ENCODE data around the gene HTT. TPM values are rescaled to one million over a fixed set of nuclear protein-coding genes. Genes with fewer than 3 reads are reported as not detected.
"Not testable (repeated sequence)": the region's sequence is repeated elsewhere in the genome, so short reads cannot be mapped to it uniquely, and the experiment has no call there.

The HTT gene
- total and polyA plus RNA-seq, 2 of the 8 experiments (the other 6 are each of a cell fraction or from before 2014, with no cell fraction given) = 24.0 to 71.0 TPM

DNA sequence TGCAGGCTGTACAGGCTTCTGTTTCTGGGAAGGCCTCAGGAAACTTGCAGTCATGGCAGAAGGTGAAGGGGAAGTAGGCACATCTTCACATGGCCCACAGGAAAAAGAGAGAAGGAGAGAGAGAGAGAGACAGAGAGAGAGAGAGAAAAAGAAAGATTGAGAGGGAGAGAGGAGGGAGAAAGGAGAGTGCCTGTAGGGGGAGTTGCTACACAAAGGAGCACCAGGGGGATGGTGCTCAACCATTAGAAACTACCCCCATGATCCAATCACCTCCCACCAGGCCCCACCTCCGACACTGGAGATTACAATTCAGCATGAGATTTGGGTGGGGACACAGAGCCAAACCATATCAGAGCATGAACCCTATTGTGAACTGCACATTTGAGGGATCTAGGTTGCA lies 76.8 kb downstream of the HTT start:
- H2BK5ac ChIP-seq (ENCODE audit: low read depth, low read length); H2AFZ ChIP-seq (ENCODE audit: low read length); H2BK20ac ChIP-seq (ENCODE audit: low read length); H3K23ac ChIP-seq (ENCODE audit: insufficient read length); H2AK5ac ChIP-seq (ENCODE audit: low read depth, low read length); H3K27me3 ChIP-seq (replicated peaks in 1 of 4; ENCODE audit: control insufficient read depth in 3 of 4, extremely low read depth in 1 of 4, insufficient read depth in 3 of 4, low read length in 3 of 4); H2BK12ac ChIP-seq (ENCODE audit: low read depth, low read length); H3K23me2 ChIP-seq (ENCODE audit: low read depth, low read length); H4K8ac ChIP-seq (ENCODE audit: extremely low read depth, insufficient read depth, low read length); POLR2A ChIA-PET (ENCODE audit: partially characterized antibody); H4K20me1 ChIP-seq (replicated peaks in 1 of 2; ENCODE audit: control insufficient read depth in 1 of 2, insufficient read depth in 2 of 2, low read length in 2 of 2); H3K18ac ChIP-seq (ENCODE audit: extremely low read depth, low read length); H3K4me2 ChIP-seq (ENCODE audit: insufficient read depth in 1 of 2, low read depth in 2 of 2, low read length in 2 of 2); H3K9me3 ChIP-seq (ENCODE audit: insufficient read depth in 2 of 2, low read depth in 1 of 2, low read length in 1 of 2); DNase-seq (ENCODE audit: low read depth in 1 of 2, low spot score in 2 of 2); H3K14ac ChIP-seq (ENCODE audit: insufficient read length); H3K79me2 ChIP-seq (ENCODE audit: control insufficient read depth in 1 of 2, insufficient read depth in 2 of 2, low read length in 2 of 2); H3K4me3 ChIP-seq (ENCODE audit: extremely low read depth in 1 of 4, insufficient read depth in 2 of 4, low read depth in 3 of 4, low read length in 4 of 4); H4K5ac ChIP-seq (ENCODE audit: insufficient read length, low read depth, low read length); H4K91ac ChIP-seq (replicated peaks; ENCODE audit: insufficient read length, low read length); H2BK120ac ChIP-seq (replicated peaks; ENCODE audit: low read depth, low read length); H3K56ac ChIP-seq (replicated peaks; ENCODE audit: insufficient read length, low read depth, low read length); H3K4ac ChIP-seq (replicated peaks; ENCODE audit: insufficient read length, low read depth, low read length); H2BK15ac ChIP-seq (ENCODE audit: low read length); H3K9ac ChIP-seq (replicated peaks in 1 of 4; ENCODE audit: extremely low read depth in 1 of 4, low read depth in 3 of 4, low read length in 3 of 4); H3K79me1 ChIP-seq (ENCODE audit: low read depth, low read length); H3K27ac ChIP-seq (ENCODE audit: low read depth, low read length); FAIRE-seq; H3K4me1 ChIP-seq (replicated peaks in 1 of 4; ENCODE audit: control insufficient read depth in 3 of 4, insufficient read depth in 4 of 4, low read length in 3 of 4): not testable (repeated sequence)
- CTCF ChIA-PET (ENCODE audit: partially characterized antibody) = interaction anchor here (0.8 to 2.2 kb wide), 3 partner anchors 9 to 17 kb away, joined by 4 to 9 read pairs (median 4); no protein-coding TSS in a partner anchor
- peaks cover 22 to 63% (median 49%) of the 10 kb centered on the region in 4 experiments for H3K36me3 ChIP-seq (ENCODE audit: control insufficient read depth in 2 of 4, insufficient read depth in 4 of 4, low read length in 3 of 4)
- 87% methylated on average over 1 of the region's 1 CpG; no CpG with 5 or more reads in 1 of the 2 experiments for WGBS, 2 experiments (ENCODE audit: extremely low coverage in 1 of 2, insufficient coverage in 1 of 2, insufficient read length in 1 of 2, insufficient replicate concordance in 2 of 2, low coverage in 1 of 2, low lambda C conversion rate in 2 of 2, missing lambda C conversion rate in 1 of 2)
- peak in 1 of 2 experiments; percentile 25; a peak in 1 of 4 replicates for TF ChIP-seq RAD21 (IDR thresholded peaks at IDR 0.05 in 1 of 2, conservative IDR thresholded peaks at IDR 0.05 in 1 of 2; ENCODE audit: low read depth in 2 of 2, low read length in 2 of 2)
- TF ChIP-seq, protein P1, sequence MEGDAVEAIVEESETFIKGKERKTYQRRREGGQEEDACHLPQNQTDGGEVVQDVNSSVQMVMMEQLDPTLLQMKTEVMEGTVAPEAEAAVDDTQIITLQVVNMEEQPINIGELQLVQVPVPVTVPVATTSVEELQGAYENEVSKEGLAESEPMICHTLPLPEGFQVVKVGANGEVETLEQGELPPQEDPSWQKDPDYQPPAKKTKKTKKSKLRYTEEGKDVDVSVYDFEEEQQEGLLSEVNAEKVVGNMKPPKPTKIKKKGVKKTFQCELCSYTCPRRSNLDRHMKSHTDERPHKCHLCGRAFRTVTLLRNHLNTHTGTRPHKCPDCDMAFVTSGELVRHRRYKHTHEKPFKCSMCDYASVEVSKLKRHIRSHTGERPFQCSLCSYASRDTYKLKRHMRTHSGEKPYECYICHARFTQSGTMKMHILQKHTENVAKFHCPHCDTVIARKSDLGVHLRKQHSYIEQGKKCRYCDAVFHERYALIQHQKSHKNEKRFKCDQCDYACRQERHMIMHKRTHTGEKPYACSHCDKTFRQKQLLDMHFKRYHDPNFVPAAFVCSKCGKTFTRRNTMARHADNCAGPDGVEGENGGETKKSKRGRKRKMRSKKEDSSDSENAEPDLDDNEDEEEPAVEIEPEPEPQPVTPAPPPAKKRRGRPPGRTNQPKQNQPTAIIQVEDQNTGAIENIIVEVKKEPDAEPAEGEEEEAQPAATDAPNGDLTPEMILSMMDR (IDR thresholded peaks at IDR 0.05; ENCODE audit: control extremely low read depth in 1 of 3, insufficient read depth in 1 of 3, low read depth in 1 of 3, low read length in 3 of 3) = peak; percentile 5 to 20 (median 9); a peak in 2 of 4 replicates
